Tibial nerve (tissue), 4 donors: ENCODE results near the gene SMIM35. TPM values are rescaled to one million over a fixed set of nuclear protein-coding genes. Genes with fewer than 3 reads are reported as not detected.

ENCODE experiments used
- DNase-seq, 2 donors: peaks; one replicate each; pipeline ENCODE4 v3.0.0-alpha.2; 2019; ENCODE audit warnings: low spot score in 2 of 2
- H3K27ac ChIP-seq, 4 donors: fragments of 200-600 bp; sonication (generic) in 3 of 4; one replicate each; pipeline ENCODE4 v1.5.1; 2017 to 2019; ENCODE audit warnings: mild to moderate bottlenecking in 1 of 4
- H3K27me3 ChIP-seq, 2 donors: fragments of 200-600 bp; sonication (generic) in 1 of 2; one replicate each; pipeline versions ENCODE4 v1.5.1 to v1.6.0; 2017 to 2019
- H3K36me3 ChIP-seq, 3 donors: fragments of 200-600 bp; sonication (generic); one replicate each; pipeline ENCODE4 v1.5.1; 2018 to 2019
- H3K4me1 ChIP-seq, 4 donors: fragments of 200-600 bp; sonication (generic) in 3 of 4; one replicate each; pipeline ENCODE4 v1.5.1; 2017 to 2019
- H3K4me3 ChIP-seq, 4 donors: fragments of 200-600 bp; sonication (generic) in 3 of 4; one replicate each; pipeline ENCODE4 v1.5.1; 2017 to 2019; ENCODE audit warnings: mild to moderate bottlenecking in 1 of 4, moderate library complexity in 1 of 4
- H3K9me3 ChIP-seq, 4 donors: fragments of 200-600 bp; sonication (generic) in 3 of 4; one replicate each; pipeline ENCODE4 v1.5.1; 2017 to 2019
- CTCF ChIP-seq, 5 experiments: fragments of 200-600 bp in 3 of 5; fragments of 450-650 bp in 2 of 5; sonication (generic) in 3 of 5; IDR thresholded peaks; one replicate each; pipeline ENCODE4 v1.5.1; 2016 to 2019; ENCODE audit warnings: antibody characterized with exemption in 5 of 5, mild to moderate bottlenecking in 3 of 5, moderate library complexity in 2 of 5
- EP300 ChIP-seq, 2 donors: sonication (generic); formaldehyde crosslinking; IDR thresholded peaks; one replicate each; pipeline ENCODE4 v1.6.1; 2017; ENCODE audit warnings: antibody characterized with exemption in 2 of 2, mild to moderate bottlenecking in 1 of 2
- POLR2A ChIP-seq, 2 donors: fragments of 450-650 bp; IDR thresholded peaks; one replicate each; pipeline ENCODE4 v1.6.1; 2017; ENCODE audit warnings: antibody characterized with exemption in 2 of 2, mild to moderate bottlenecking in 2 of 2, moderate library complexity in 2 of 2
- WGBS, 2 donors: methylation state at CpG; one replicate each; pipeline ENCODE4 v1.1.5; 2018; 5-methylcytosine and 5-hydroxymethylcytosine counted together
- total RNA-seq, 4 donors: library from RNA; depleted of rRNA; stranded (reverse); fragments of >200 nt; gene quantifications; one replicate each; pipeline ENCODE4 v1.1.0, GENCODE V29; 2016

The SMIM35 gene
- total RNA-seq, 4 donors from 2014 or later, result not detected

- WGBS, 2 donors, result 56 to 64% methylated on average over 8 of the region's 8 CpGs
- H3K4me1 ChIP-seq, result no peaks in the 10 kb centered on the region
Measured at GRCh38 chr11:118092907-118093571, 6.3 kb upstream of the SMIM35 start.

GRCh38 chr11:118091690-118092089 lies 4.9 kb upstream of the SMIM35 start:
- no peaks in the 10 kb centered on the region for H3K27me3 ChIP-seq
- H3K4me1 ChIP-seq, result no peaks in the 10 kb centered on the region
- WGBS, 2 donors, result 60 to 67% methylated on average over 6 of the region's 6 CpGs
- H3K36me3 ChIP-seq, result no peaks in the 10 kb centered on the region
- H3K27ac ChIP-seq, result no peak overlapping the region
- peaks cover 0 to 18% (median 0%) of the 10 kb centered on the region in 4 donors for H3K9me3 ChIP-seq
- H3K4me3 ChIP-seq, result no peak overlapping the region
- TF ChIP-seq POLR2A (IDR thresholded peaks at IDR 0.05), result no peak
- TF ChIP-seq EP300 (IDR thresholded peaks at IDR 0.05), result no peak
- no peak for TF ChIP-seq CTCF (IDR thresholded peaks at IDR 0.05)
- DNase-seq, result no peak

More at GRCh38 chr11:118092907-118093571, 6.3 kb upstream of the SMIM35 start:
- Histone ChIP-seq H3K27me3 (no peaks in the 10 kb centered on the region), H3K4me3 (no peak overlapping the region), H3K36me3 (no peaks in the 10 kb centered on the region), H3K27ac (no peak overlapping the region), H3K9me3 (peaks cover 0 to 5% (median 0%) of the 10 kb centered on the region in 4 donors)
- TF ChIP-seq EP300 (IDR thresholded peaks at IDR 0.05) (no peak), POLR2A (IDR thresholded peaks at IDR 0.05) (no peak), CTCF (IDR thresholded peaks at IDR 0.05) (no peak)
- no peak for DNase-seq

- no peak overlapping the region for H3K4me3 ChIP-seq
- DNase-seq, result no peak
- no peaks in the 10 kb centered on the region for H3K4me1 ChIP-seq
- H3K27me3 ChIP-seq, result no peaks in the 10 kb centered on the region
- no peak for TF ChIP-seq POLR2A (IDR thresholded peaks at IDR 0.05)
- no peak for TF ChIP-seq CTCF (IDR thresholded peaks at IDR 0.05)
- TF ChIP-seq EP300 (IDR thresholded peaks at IDR 0.05), result no peak
- H3K27ac ChIP-seq, result no peak overlapping the region
- H3K36me3 ChIP-seq, result no peaks in the 10 kb centered on the region
- H3K9me3 ChIP-seq, result peaks cover 0 to 22% (median 0%) of the 10 kb centered on the region in 4 donors
- 57 to 70% methylated on average over 7 of the region's 7 CpGs for WGBS, 2 donors
Measured at GRCh38 chr11:118090545-118091162, 3.9 kb upstream of the SMIM35 start.

GRCh38 chr11:118088531-118088930 lies 1.8 kb upstream of the SMIM35 start:
- no peak overlapping the region for H3K27ac ChIP-seq
- H3K9me3 ChIP-seq, result peaks cover 0 to 22% (median 0%) of the 10 kb centered on the region in 4 donors
- H3K4me3 ChIP-seq, result no peak overlapping the region
- 32 to 51% methylated on average over 4 of the region's 4 CpGs for WGBS, 2 donors
- no peak for TF ChIP-seq CTCF (IDR thresholded peaks at IDR 0.05)
- TF ChIP-seq EP300 (IDR thresholded peaks at IDR 0.05), result peak in 1 of 2 donors; percentile 30
- H3K4me1 ChIP-seq, result peaks cover 0 to 11% (median 4%) of the 10 kb centered on the region in 4 donors
- DNase-seq, result no peak
- H3K36me3 ChIP-seq, result no peaks in the 10 kb centered on the region
- no peaks in the 10 kb centered on the region for H3K27me3 ChIP-seq

- peaks cover 0 to 11% (median 6%) of the 10 kb centered on the region in 4 donors for H3K4me1 ChIP-seq
- peaks cover 0 to 22% (median 0%) of the 10 kb centered on the region in 4 donors for H3K9me3 ChIP-seq
- H3K27ac ChIP-seq, result no peak overlapping the region
- no peaks in the 10 kb centered on the region for H3K36me3 ChIP-seq
- DNase-seq, result no peak
- TF ChIP-seq EP300 (IDR thresholded peaks at IDR 0.05) (no peak), CTCF (IDR thresholded peaks at IDR 0.05) (no peak), POLR2A (IDR thresholded peaks at IDR 0.05) (no peak)
- no peaks in the 10 kb centered on the region for H3K27me3 ChIP-seq
- H3K4me3 ChIP-seq, result no peak overlapping the region
- 78 to 94% methylated on average over 6 of the region's 6 CpGs for WGBS, 2 donors
Measured at GRCh38 chr11:118087931-118088330, 1.2 kb upstream of the SMIM35 start.
